BJ (cell line): ENCODE data around the gene STIL. TPM values are rescaled to one million over a fixed set of nuclear protein-coding genes. Genes with fewer than 3 reads are reported as not detected.
"Not testable (repeated sequence)": the region's sequence is repeated elsewhere in the genome, so short reads cannot be mapped to it uniquely, and the experiment has no call there.

Source experiments
- CTCF ChIA-PET: fragments of 350-600 bp; formaldehyde crosslinking; extraction: SDS; loops from one replicate; lab custom pipeline; 2021; ENCODE audit warnings: antibody characterized with exemption, inconsistent platforms; lab: Yijun Ruan, JAX
- POLR2A ChIA-PET: fragments of 300-600 bp; sonication (Branson Sonifier 250); formaldehyde crosslinking; extraction: SDS; loops from one replicate; lab custom pipeline; 2021; ENCODE audit warnings: antibody characterized with exemption; lab: Charles Lee
- DNase-seq: peaks from one replicate; pipeline ENCODE4 v3.0.0-alpha.2; 2011; ENCODE audit warnings: low read depth
- H3K27me3 ChIP-seq: 2 replicates; pipeline ENCODE4 v1.6.0; 2011; ENCODE audit warnings: low read length; ENCODE audit not compliant: control insufficient read depth, insufficient read depth
- H3K36me3 ChIP-seq: 2 replicates; pipeline ENCODE4 v1.5.1; 2011; ENCODE audit warnings: low read length; ENCODE audit not compliant: control insufficient read depth, insufficient read depth
- H3K4me3 ChIP-seq: 2 replicates; pipeline ENCODE4 v1.5.1; 2011; ENCODE audit warnings: low read depth, mild to moderate bottlenecking, control low read depth, low read length
- polyA plus RNA-seq: library from polyadenylated mRNA; depleted of rRNA; stranded (reverse); fragments of >200 nt; gene quantifications from 2 replicates; pipeline ENCODE4 v1.2.3, GENCODE V29; 2011
- TF ChIP-seq, protein P1 (sequence below): IDR thresholded peaks from 2 replicates; pipeline ENCODE4 v1.5.1; 2011; ENCODE audit warnings: low read depth, mild to moderate bottlenecking, control low read depth, inconsistent platforms, low read length, moderate library complexity; ENCODE audit not compliant: insufficient read depth

Gene STIL
- polyA plus RNA-seq, 1 experiment, result 6.3 TPM

DNA sequence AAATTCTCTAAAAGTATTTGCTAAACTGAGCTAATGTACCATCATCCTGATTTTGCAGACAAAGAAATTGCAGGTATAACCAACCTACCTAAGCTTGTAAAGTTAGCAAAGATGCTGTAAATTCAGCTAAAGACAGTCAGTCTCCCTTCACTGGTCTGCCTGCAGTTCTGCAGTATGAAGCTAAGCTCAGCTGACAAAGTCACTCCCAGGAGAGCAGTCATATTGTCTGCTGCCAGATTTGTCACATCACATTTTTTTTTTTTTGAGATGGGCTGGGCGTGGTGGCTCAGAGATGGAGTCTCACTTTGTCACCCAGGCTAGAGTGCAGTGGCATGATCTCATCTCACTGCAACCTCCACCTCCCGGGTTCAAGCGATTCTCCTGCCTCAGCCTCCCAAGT, 10.7 kb upstream of the STIL start:
- ChIA-PET CTCF (no interaction called here), POLR2A (no interaction called here)
- H3K27me3 ChIP-seq, result no peaks in the 10 kb centered on the region
- DNase-seq, result no peak
- TF ChIP-seq, protein P1, sequence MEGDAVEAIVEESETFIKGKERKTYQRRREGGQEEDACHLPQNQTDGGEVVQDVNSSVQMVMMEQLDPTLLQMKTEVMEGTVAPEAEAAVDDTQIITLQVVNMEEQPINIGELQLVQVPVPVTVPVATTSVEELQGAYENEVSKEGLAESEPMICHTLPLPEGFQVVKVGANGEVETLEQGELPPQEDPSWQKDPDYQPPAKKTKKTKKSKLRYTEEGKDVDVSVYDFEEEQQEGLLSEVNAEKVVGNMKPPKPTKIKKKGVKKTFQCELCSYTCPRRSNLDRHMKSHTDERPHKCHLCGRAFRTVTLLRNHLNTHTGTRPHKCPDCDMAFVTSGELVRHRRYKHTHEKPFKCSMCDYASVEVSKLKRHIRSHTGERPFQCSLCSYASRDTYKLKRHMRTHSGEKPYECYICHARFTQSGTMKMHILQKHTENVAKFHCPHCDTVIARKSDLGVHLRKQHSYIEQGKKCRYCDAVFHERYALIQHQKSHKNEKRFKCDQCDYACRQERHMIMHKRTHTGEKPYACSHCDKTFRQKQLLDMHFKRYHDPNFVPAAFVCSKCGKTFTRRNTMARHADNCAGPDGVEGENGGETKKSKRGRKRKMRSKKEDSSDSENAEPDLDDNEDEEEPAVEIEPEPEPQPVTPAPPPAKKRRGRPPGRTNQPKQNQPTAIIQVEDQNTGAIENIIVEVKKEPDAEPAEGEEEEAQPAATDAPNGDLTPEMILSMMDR, result no peak
- no peak overlapping the region for H3K4me3 ChIP-seq
- H3K36me3 ChIP-seq, result no peaks in the 10 kb centered on the region

DNA sequence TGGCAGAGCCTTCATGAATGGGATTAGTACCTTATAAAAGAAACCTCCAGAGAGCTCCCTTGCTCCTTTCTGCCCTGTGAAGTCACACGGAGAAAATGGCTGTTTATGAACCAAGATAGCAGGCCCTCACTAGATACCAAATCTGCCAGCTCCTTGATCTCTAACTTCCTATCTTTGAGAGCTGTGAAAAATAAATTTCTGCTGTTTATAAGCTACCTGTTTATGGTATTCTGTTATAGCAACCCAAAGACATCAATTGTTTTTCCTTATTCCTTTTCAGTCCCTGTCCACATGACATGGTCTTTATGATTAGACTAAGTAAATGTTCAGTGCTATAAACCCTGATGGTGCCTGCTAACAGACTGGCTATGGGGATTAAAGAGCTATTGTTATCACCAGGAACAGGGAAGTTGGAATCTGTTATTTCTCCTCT, 9.7 kb upstream of the STIL start:
- CTCF ChIA-PET, result interaction anchor here (0.6 kb wide), 1 partner anchor 148 kb away, joined by 4 read pairs; no protein-coding TSS in a partner anchor
- no peak for DNase-seq
- no peaks in the 10 kb centered on the region for H3K36me3 ChIP-seq
- POLR2A ChIA-PET, result no interaction called here
- no peaks in the 10 kb centered on the region for H3K27me3 ChIP-seq
- TF ChIP-seq, protein P1, result no peak
- no peak overlapping the region for H3K4me3 ChIP-seq

DNA sequence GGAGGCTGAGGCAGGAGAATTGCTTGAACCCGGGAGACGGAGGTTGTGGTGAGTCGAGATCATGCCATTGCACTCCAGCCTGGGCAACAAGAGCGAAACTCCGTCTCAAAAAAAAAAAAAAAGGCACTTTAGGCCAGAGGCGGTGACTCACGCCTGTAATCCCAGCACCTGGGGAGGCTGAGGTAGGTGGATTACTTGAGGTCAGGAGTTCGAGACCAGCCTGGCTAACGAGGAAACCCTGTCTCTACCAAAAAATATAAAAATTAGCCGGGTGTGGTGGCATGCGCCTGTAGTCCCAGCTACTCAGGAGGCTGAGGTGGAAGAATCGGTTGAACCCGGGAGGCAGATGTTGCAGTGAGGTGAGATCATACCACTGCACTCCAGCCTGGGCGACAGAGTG, 6.0 kb upstream of the STIL start:
- H3K4me3 ChIP-seq, H3K36me3 ChIP-seq, H3K27me3 ChIP-seq, CTCF ChIA-PET, DNase-seq, POLR2A ChIA-PET: not testable (repeated sequence)

DNA sequence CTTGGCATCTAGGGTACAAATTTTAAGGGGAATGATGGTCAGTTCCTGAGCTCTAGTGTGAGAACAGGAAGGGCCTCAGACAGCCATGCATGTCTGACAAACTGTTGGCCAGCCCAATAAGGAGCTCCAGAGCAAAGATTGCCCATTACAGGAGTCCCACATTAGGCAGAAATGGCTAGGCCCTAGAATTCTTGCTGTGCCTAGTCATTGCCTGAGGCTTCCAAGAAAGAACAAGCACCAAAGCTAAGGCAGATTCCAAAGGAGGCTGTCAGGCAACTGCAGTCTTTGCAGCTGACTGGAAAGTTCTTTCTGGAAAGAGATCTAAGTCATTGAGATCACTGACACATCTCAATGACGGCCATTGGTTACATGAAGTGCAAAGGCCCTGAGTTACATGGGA, 3.9 kb upstream of the STIL start:
- peak; percentile 83 for DNase-seq
- ChIA-PET CTCF (interaction anchor here (0.7 to 1.8 kb wide), 12 partner anchors 13 to 871 kb away, joined by 3 to 7 read pairs (median 4); partner anchors contain the start of genes CMPK1 and FOXD2), POLR2A (no interaction called here)
- H3K36me3 ChIP-seq, result no peaks in the 10 kb centered on the region
- TF ChIP-seq, protein P1, result no peak
- no peaks in the 10 kb centered on the region for H3K27me3 ChIP-seq
- no peak overlapping the region for H3K4me3 ChIP-seq

DNA sequence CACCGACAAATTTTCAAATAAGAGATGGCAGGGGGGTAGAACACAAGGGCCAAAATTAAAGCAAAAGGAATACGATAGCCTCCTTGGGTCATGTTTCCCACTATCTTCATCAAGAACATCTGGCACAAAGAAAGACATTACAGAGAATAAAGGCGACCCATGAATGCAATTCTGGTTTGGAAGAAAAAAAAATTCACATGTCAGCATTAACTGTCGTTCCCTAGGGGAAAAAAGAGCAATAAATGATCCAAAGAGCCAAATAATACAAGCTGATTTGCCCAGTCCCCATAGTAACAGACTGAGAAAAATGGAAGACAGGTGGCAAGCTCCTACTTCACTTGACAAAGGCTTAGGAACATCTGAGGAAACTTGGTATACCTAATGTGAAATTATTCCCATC, 4.5 kb downstream of the STIL start:
- CTCF ChIA-PET, result interaction anchor here (0.6 kb wide), 1 partner anchor 37 kb away, joined by 3 read pairs; no protein-coding TSS in a partner anchor
- Histone ChIP-seq H3K36me3 (no peaks in the 10 kb centered on the region), H3K27me3 (no peaks in the 10 kb centered on the region), H3K4me3 (no peak overlapping the region)
- TF ChIP-seq, protein P1, result no peak
- no peak for DNase-seq
- POLR2A ChIA-PET, result no interaction called here

DNA sequence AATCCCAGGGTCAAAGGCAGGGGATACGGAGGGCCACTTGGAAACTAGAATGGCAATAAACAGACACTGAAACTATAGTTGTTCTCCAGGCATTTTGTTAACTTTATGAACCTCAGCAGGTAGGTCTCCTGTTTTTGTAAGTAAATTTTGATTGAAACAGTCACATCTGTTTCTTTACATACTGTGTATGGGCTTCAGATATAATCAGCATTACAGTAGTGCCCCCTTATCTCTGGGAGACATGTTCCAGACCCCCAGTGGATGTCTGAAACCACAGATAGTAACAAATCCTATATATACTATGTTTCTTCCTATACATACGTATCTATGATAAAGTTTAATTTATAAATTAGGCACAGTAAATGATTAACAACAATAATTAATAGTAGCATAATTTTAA, 11.5 kb downstream of the STIL start:
- ChIA-PET CTCF (no interaction called here), POLR2A (no interaction called here)
- Histone ChIP-seq H3K27me3 (no peaks in the 10 kb centered on the region), H3K4me3 (no peak overlapping the region), H3K36me3 (no peaks in the 10 kb centered on the region)
- TF ChIP-seq, protein P1, result no peak
- DNase-seq, result no peak
